Mononuclear cell (primary cell): Measurements from ENCODE around the gene DPP8. TPM values are rescaled to one million over a fixed set of nuclear protein-coding genes. Genes with fewer than 3 reads are reported as not detected.
"Not testable (repeated sequence)": the region's sequence is repeated elsewhere in the genome, so short reads cannot be mapped to it uniquely, and the experiment has no call there.

Source experiments
- H3K27me3 ChIP-seq: 2 replicates; pipeline ENCODE4 v1.6.0; 2011; ENCODE audit warnings: low read length, control low read depth; ENCODE audit not compliant: insufficient read depth
- H3K4me1 ChIP-seq: 2 replicates; pipeline ENCODE4 v1.5.1; 2011; ENCODE audit warnings: mild to moderate bottlenecking, low read length, control low read depth; ENCODE audit not compliant: insufficient read depth
- H3K4me3 ChIP-seq: 2 replicates; pipeline ENCODE4 v1.5.1; 2011; ENCODE audit warnings: mild to moderate bottlenecking, low read length, moderate library complexity
- H3K9me3 ChIP-seq: 2 replicates; pipeline ENCODE4 v1.5.1; 2011; ENCODE audit warnings: low read depth, mild to moderate bottlenecking, control low read depth, low read length
- total RNA-seq: library from RNA; depleted of rRNA; stranded (reverse); fragments of >200 nt; gene quantifications from one replicate; pipeline ENCODE4 v1.2.3, GENCODE V29; 2012

The DPP8 gene
- total RNA-seq: 51.1 TPM

- Histone ChIP-seq H3K4me1 (peaks cover 30% of the 10 kb centered on the region), H3K27me3 (no peaks in the 10 kb centered on the region), H3K4me3 (peak within 1 kb of the TSS; percentile 99), H3K9me3 (no peaks in the 10 kb centered on the region)
Observed at GRCh38 chr15:65516997-65517865, at the start of gene DPP8. DPP8 (minus strand) TSS chr15:65517689; CDS start chr15:65512553, 5,136 bp downstream.

GRCh38 chr15:65561934-65562333 lies 44.4 kb upstream of the DPP8 start:
- H3K27me3 ChIP-seq: no peaks in the 10 kb centered on the region
- no peaks in the 10 kb centered on the region for H3K9me3 ChIP-seq
- no peak overlapping the region for H3K4me3 ChIP-seq
- H3K4me1 ChIP-seq: no peaks in the 10 kb centered on the region

GRCh38 chr15:65559941-65560340 lies 42.5 kb upstream of the DPP8 start:
- Histone ChIP-seq H3K4me3 (no peak overlapping the region), H3K4me1 (no peaks in the 10 kb centered on the region), H3K27me3 (no peaks in the 10 kb centered on the region), H3K9me3 (no peaks in the 10 kb centered on the region)

GRCh38 chr15:65558997-65559760 lies 41.7 kb upstream of the DPP8 start:
- H3K9me3 ChIP-seq: no peaks in the 10 kb centered on the region
- no peaks in the 10 kb centered on the region for H3K27me3 ChIP-seq
- H3K4me1 ChIP-seq: no peaks in the 10 kb centered on the region
- H3K4me3 ChIP-seq: no peak overlapping the region

- H3K4me1 ChIP-seq: no peaks in the 10 kb centered on the region
- no peaks in the 10 kb centered on the region for H3K27me3 ChIP-seq
- no peaks in the 10 kb centered on the region for H3K9me3 ChIP-seq
- H3K4me3 ChIP-seq: no peak overlapping the region
Observed at GRCh38 chr15:65558336-65558735, 40.8 kb upstream of the DPP8 start.

GRCh38 chr15:65556622-65557021 lies 39.1 kb upstream of the DPP8 start:
- Histone ChIP-seq H3K4me3 (no peak overlapping the region), H3K9me3 (no peaks in the 10 kb centered on the region), H3K4me1 (no peaks in the 10 kb centered on the region), H3K27me3 (no peaks in the 10 kb centered on the region)

- no peaks in the 10 kb centered on the region for H3K4me1 ChIP-seq
- H3K9me3 ChIP-seq: no peaks in the 10 kb centered on the region
- H3K4me3 ChIP-seq: no peak overlapping the region
- H3K27me3 ChIP-seq: no peaks in the 10 kb centered on the region
Observed at GRCh38 chr15:65553691-65554090, 36.2 kb upstream of the DPP8 start.

- H3K4me1 ChIP-seq, H3K4me3 ChIP-seq, H3K9me3 ChIP-seq, H3K27me3 ChIP-seq: not testable (repeated sequence)
Observed at GRCh38 chr15:65552851-65553250, 35.4 kb upstream of the DPP8 start.

GRCh38 chr15:65551183-65551582 lies 33.7 kb upstream of the DPP8 start:
- no peaks in the 10 kb centered on the region for H3K9me3 ChIP-seq
- H3K4me1 ChIP-seq: no peaks in the 10 kb centered on the region
- no peak overlapping the region for H3K4me3 ChIP-seq
- no peaks in the 10 kb centered on the region for H3K27me3 ChIP-seq

- no peaks in the 10 kb centered on the region for H3K27me3 ChIP-seq
- no peaks in the 10 kb centered on the region for H3K9me3 ChIP-seq
- H3K4me3 ChIP-seq: no peak overlapping the region
- H3K4me1 ChIP-seq: no peaks in the 10 kb centered on the region
Observed at GRCh38 chr15:65550681-65551098, 33.2 kb upstream of the DPP8 start.

- not testable (repeated sequence) for H3K4me1 ChIP-seq, H3K27me3 ChIP-seq, H3K4me3 ChIP-seq, H3K9me3 ChIP-seq
Observed at GRCh38 chr15:65549288-65549687, 31.8 kb upstream of the DPP8 start.

- Histone ChIP-seq H3K4me1 (no peaks in the 10 kb centered on the region), H3K4me3 (no peak overlapping the region), H3K27me3 (no peaks in the 10 kb centered on the region), H3K9me3 (no peaks in the 10 kb centered on the region)
Observed at GRCh38 chr15:65547841-65548240, 30.4 kb upstream of the DPP8 start.

GRCh38 chr15:65541231-65541820 lies 23.8 kb upstream of the DPP8 start:
- no peaks in the 10 kb centered on the region for H3K4me1 ChIP-seq
- no peaks in the 10 kb centered on the region for H3K27me3 ChIP-seq
- no peak overlapping the region for H3K4me3 ChIP-seq
- no peaks in the 10 kb centered on the region for H3K9me3 ChIP-seq

GRCh38 chr15:65540314-65540713 lies 22.8 kb upstream of the DPP8 start:
- H3K4me3 ChIP-seq: no peak overlapping the region

GRCh38 chr15:65535192-65535591 lies 17.7 kb upstream of the DPP8 start:
- Histone ChIP-seq H3K9me3 (no peaks in the 10 kb centered on the region), H3K4me1 (peaks cover 9% of the 10 kb centered on the region), H3K4me3 (no peak overlapping the region), H3K27me3 (no peaks in the 10 kb centered on the region)

More at GRCh38 chr15:65540314-65540713, 22.8 kb upstream of the DPP8 start:
- Histone ChIP-seq H3K9me3 (no peaks in the 10 kb centered on the region), H3K27me3 (no peaks in the 10 kb centered on the region), H3K4me1 (no peaks in the 10 kb centered on the region)
